Activated T-cell treated with anti-CD3 and anti-CD28 coated beads for 48 hours (primary cell): Measurements from ENCODE around the gene GPRC6A.
"Not testable (repeated sequence)": the region's sequence is repeated elsewhere in the genome, so short reads cannot be mapped to it uniquely, and the experiment has no call there.

Experiments
- DNase-seq: peaks from one replicate; pipeline ENCODE4 v3.0.0-alpha.2; 2020; ENCODE audit warnings: low read depth

Gene GPRC6A

GRCh38 chr6:116828983-116829382 is at the start of gene GPRC6A:
TSS of gene GPRC6A (minus strand) at chr6:116829083. CDS start at chr6:116829013, 70 bp downstream.
- DNase-seq, result no peak

- DNase-seq, result no peak
Observed at GRCh38 chr6:116877743-116878142, 48.9 kb upstream of the GPRC6A start.

GRCh38 chr6:116876635-116877611 is 48.0 kb upstream of the GPRC6A start, which contains the start of gene RFX6:
TSS of gene RFX6 (plus strand) at chr6:116877242. CDS start at chr6:116877276, 34 bp downstream.
- no peak for DNase-seq

- no peak for DNase-seq
Observed at GRCh38 chr6:116876107-116876506, 47.2 kb upstream of the GPRC6A start.

GRCh38 chr6:116872771-116873170 is 43.9 kb upstream of the GPRC6A start:
- DNase-seq, result no peak

GRCh38 chr6:116866281-116866871 is 37.5 kb upstream of the GPRC6A start:
- no peak for DNase-seq

- DNase-seq, result no peak
Observed at GRCh38 chr6:116859264-116859663, 30.4 kb upstream of the GPRC6A start.

- no peak for DNase-seq
Observed at GRCh38 chr6:116858060-116858459, 29.2 kb upstream of the GPRC6A start.

- DNase-seq, result no peak
Observed at GRCh38 chr6:116847227-116847626, 18.3 kb upstream of the GPRC6A start.

GRCh38 chr6:116842459-116842858 is 13.6 kb upstream of the GPRC6A start:
- DNase-seq, result no peak

GRCh38 chr6:116840091-116840490 is 11.2 kb upstream of the GPRC6A start:
- no peak for DNase-seq

GRCh38 chr6:116836606-116837342 is 7.9 kb upstream of the GPRC6A start:
- no peak for DNase-seq

- not testable (repeated sequence) for DNase-seq
Observed at GRCh38 chr6:116834526-116834925, 5.6 kb upstream of the GPRC6A start.

GRCh38 chr6:116827561-116828240 is 1.2 kb downstream of the GPRC6A start:
- no peak for DNase-seq

- DNase-seq, result not testable (repeated sequence)
Observed at GRCh38 chr6:116816336-116816735, 12.5 kb downstream of the GPRC6A start.

GRCh38 chr6:116812051-116812650 is 16.7 kb downstream of the GPRC6A start:
- no peak for DNase-seq

GRCh38 chr6:116801971-116802370 is 26.9 kb downstream of the GPRC6A start:
- no peak for DNase-seq

GRCh38 chr6:116799945-116800344 is 28.9 kb downstream of the GPRC6A start:
- no peak for DNase-seq

GRCh38 chr6:116797585-116797984 is 31.3 kb downstream of the GPRC6A start:
- DNase-seq, result no peak

- DNase-seq, result no peak
Observed at GRCh38 chr6:116793224-116793623, 35.7 kb downstream of the GPRC6A start.

GRCh38 chr6:116783852-116784251 is 45.0 kb downstream of the GPRC6A start:
- DNase-seq, result no peak
